HUDEP-2 (cell line): ENCODE measurements around the gene CTTNBP2NL.
"Not testable (repeated sequence)": the region's sequence is repeated elsewhere in the genome, so short reads cannot be mapped to it uniquely, and the experiment has no call there.

Source experiments
- DNase-seq, 76 experiments: peaks; one replicate each; lab custom pipeline; 2025; ENCODE audit not compliant: unreplicated experiment in 76 of 76; lab: John Stamatoyannopoulos, UW

Gene CTTNBP2NL

GRCh38 chr1:112386024-112386723 lies 9.8 kb upstream of the CTTNBP2NL start:
- DNase-seq: no peak

GRCh38 chr1:112386731-112387346 lies 9.2 kb upstream of the CTTNBP2NL start:
- no peak for DNase-seq

DNA sequence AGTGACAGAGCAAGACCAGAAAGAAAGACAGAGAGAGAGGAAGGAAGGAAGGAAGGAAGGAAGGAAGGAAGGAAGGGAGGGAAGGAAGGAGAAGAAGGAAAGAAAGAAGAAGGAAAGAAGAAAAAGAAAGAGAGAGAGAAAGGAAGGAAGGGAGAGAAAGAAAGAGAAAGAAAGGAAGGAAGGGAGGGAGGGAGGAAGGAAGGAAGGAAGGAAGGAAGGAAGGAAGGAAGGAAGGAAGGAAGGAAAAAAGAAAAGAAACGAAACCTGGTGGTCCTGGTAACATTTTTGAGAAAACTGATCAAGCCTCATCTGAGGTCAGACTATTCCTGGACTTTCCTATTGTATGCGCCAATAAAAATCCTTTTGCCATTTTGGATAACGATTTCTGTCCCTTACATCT lies 8.2 kb upstream of the CTTNBP2NL start:
- no peak for DNase-seq

DNA sequence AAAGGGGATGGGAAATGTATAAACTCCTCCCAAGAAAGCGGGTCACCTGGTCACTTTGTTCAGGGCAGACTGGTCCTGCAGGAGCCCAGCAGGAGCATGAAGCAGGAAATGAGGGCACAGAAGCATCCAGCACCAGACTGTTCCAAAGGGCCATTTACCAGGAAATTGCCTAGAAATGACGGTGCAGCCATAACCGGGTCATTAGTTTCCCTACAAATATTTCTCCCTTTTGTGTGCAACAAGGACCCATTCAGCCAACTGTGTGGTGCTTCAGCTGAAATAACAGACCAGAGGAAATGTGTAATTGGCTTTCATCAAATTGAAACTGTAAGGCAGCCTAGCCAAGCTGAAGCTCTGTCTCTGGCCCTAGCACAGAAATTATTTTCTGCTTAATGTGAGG lies 7.6 kb upstream of the CTTNBP2NL start:
- no peak for DNase-seq

- no peak for DNase-seq
These were observed 6.3 kb upstream of the CTTNBP2NL start for GRCh38 chr1:112389689-112390088.

- DNase-seq: not testable (repeated sequence)
These were observed 5.7 kb upstream of the CTTNBP2NL start for GRCh38 chr1:112390335-112390734.

DNA sequence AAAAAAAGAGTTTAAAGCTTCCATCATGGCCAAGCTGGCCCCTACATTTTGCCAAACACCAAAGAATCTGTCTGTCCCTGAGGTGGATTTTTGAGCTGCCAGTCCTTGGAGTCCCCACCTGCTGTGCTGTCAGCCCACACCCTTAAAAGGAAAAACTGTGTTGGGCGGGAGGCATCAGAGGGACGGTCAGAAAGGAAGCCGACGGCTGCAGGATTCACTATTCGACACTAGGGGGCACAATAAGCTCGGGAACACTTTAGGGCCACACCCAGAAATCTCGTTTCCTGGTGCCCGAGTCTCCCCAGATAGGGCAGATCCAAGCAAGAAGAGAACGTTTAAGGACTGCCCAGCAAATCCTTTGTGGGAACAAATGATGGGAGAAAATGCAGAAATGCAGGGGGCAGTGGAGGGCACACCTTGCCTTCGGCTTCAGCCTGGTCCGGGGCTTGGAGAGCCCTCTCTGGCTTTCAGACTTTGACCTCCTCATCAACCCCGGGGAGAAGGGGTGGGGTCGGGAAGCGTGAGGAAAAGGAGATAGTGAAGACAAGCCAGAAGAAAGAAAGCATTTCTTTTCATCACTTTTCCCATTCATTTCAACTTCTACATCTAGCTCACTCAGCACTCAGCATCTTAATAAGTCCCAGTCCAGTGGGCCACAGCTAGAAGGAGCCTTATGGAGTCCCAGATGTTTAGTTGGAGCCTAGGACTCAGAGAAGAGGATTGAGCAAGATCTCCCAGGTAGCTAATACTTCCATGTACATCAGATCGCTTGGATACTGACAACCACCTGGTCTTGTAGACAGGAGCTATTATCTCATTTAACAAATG lies 5.0 kb upstream of the CTTNBP2NL start:
- DNase-seq: peak in 71 of 76 experiments; percentile 7 to 76 (median 54)

DNA sequence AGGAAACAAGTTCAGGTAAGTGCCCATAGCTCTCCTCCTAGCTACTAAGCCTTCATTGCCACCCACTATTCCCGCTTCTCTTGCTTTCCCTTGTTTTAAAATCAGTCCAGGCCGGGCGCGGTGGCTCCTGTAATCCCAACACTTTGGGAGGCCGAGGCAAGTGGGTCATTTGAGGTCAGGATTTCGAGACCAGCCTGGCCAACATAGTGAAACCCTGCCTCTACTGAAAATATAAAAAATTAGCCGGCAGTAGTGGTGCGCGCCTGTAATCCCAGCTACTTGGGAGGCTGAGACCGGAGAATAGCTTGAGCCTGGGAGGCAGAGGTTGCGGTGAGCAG lies 4.4 kb upstream of the CTTNBP2NL start:
- DNase-seq: no peak

GRCh38 chr1:112393631-112393974 lies 2.4 kb upstream of the CTTNBP2NL start:
- DNase-seq: no peak

DNA sequence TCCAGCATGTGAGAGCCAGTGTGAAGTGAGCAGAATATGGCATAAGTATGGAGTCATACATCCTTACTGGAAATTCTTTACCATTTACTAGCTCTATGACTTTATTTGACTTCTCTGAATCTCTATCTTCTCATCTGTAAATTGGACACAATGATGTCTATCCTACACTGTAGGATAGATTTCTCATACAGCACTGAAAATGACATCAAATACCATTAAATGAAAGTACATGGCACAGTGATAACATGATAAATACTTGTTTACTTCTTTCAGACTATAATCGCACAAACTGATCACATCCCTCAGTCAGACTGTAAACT lies 1.3 kb upstream of the CTTNBP2NL start:
- DNase-seq: no peak

- DNase-seq: no peak
These were observed 676 bp upstream of the CTTNBP2NL start for GRCh38 chr1:112395256-112395820.

DNA sequence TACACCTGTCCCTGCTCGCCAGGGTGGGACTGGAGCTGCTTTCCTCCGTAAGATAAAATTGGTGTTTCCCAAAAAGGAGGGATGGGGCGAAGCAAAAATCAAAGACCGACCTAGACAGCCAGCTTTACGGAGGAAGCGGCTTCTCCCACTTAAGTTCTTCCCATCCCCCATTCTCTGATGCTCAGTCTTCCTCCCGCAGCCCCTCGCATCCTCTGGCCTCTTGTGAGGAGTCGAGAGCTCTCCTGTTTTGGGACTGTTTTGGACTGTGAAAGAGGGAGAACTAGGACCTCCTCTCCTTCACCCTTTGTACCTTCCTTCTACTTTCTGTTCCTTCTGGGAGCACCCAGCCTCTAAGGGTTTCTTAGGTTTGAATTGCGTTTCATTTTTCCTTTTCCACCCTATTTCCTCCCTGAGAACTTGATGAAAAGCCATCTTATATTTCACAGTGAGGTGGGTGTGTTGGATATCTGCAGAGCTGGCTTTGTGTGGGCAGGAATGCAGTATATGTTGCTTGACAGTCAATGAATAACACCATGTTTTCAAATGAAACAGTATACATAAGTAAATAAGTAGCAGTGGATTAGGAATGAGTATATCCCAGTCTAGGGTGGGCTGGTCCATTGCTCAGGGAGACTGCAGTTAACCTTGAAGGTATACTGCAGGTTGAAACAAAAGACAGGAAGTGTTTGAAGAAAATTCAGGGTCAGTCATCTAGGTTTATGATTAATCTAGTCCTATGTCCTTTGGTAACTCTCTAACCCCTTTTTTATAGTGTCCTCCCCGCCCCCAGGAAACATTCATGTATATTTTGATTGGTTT lies 848 bp downstream of the CTTNBP2NL start:
- no peak for DNase-seq

- DNase-seq: no peak
These were observed 1.8 kb downstream of the CTTNBP2NL start for GRCh38 chr1:112397841-112398240.

DNA sequence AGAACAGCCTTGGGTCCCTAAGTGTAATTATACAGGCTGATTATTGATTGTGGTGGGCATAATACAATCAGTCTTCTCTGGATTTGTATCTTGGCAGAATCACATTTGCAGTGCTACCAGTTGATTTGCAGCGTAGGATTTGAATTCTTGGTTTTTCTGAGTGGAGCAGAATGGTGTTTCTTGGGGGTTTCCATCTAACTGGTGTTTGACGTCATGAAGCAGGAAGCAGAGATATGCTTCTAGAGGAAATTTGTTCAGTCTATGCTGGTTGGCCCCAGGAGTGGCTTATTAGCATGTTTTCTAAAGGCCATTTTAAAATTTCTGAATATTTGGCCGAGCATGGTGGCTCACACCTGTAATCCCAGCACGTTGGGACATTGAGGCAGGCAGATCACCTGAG lies 3.4 kb downstream of the CTTNBP2NL start:
- DNase-seq: no peak

DNA sequence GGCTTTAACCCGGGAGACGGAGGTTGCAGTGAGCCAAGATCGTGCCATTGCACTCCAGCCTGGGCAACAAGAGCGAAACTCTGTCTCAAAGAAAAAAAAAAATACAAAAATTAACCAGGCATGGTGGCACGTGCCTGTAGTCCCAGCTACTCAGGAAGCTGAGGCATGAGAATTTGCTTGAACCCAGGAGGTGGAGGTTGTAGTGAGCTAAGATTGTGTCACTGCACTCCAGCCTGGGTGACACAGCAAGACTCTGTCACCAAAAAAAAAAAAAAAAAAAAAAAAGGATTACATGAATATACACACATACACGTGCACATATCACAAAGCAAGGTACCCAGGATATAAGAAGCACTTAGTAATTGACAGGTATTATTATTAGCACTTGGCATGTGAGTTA lies 4.7 kb downstream of the CTTNBP2NL start:
- DNase-seq: not testable (repeated sequence)

DNA sequence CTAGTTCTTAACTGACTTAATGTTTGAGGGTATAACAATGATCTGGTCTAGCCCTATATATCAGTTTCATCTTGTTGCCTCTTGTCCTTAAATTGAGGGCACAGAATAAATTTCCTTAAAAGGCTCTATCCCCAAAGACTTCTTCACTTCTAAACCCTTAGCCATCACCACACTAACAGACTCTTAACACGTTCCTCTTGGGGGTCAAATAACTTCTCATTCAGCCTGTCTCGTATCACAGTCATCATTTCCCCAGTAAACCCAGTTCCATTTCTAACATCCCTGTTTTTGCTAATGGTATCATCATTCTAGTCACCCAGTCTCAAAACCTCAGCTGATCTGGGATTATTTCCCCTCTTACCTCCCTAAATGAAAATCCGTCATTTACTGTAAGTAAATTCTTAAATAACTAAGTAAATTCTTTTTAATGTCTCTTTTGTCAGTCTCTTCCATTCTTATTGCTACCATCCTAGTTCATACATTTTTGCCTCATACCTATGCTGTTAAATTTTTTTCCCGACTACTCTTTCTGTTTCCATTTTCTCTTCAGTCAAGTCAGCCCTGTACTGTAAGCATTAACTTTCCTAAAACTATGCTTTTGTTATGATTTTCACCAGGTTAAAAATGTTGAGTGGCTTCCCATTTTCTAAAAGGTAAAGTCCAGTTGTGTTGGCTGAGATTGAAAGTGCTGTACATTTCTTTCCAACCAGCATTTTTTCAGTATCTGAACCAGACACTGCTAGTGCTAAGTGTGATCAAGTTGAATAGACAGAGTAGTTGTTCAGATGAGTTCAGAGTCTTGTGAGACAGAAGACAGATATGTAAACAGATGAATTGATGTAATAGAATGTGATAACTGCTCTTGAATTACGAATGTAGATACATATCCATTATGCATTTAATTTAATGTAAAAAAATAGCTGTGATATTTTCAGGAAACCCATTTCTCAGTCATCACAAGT lies 6.9 kb downstream of the CTTNBP2NL start:
- DNase-seq: no peak

GRCh38 chr1:112406771-112407170 lies 10.8 kb downstream of the CTTNBP2NL start:
- no peak for DNase-seq

- no peak for DNase-seq
These were observed 13.4 kb downstream of the CTTNBP2NL start for GRCh38 chr1:112409414-112409813.

DNA sequence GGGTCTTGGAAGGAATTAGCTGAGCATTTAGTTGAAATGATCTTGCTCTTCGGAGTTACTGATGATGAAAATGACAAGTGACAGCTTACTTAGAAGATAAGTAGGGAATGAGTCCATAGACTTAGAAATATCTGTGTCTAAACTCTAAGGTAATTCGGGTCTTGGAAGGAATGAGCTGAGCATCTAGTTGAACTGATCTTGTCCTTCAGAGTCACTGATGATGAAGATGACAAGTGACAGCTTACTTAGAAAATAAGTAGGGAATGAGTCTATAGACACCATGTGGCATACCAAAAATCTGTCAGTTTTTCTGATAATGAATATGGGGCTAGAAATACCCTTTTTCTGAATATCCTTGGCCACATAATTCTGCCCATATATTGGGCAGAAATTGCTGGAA lies 14.7 kb downstream of the CTTNBP2NL start:
- DNase-seq: no peak

- DNase-seq: no peak
These were observed 21.3 kb downstream of the CTTNBP2NL start for GRCh38 chr1:112417271-112417670.
